HCT116 (cell line): ENCODE results near the gene C22orf39. TPM values are rescaled to one million over a fixed set of nuclear protein-coding genes. Genes with fewer than 3 reads are reported as not detected.

Experiments
- ATAC-seq: fragments of 200-7000 bp; cut with Tn5 transposase; 2 replicates; pipeline ENCODE4 v1.9.1; 2020; ENCODE audit warnings: mild to moderate bottlenecking, moderate library complexity
- BruUV-seq: library from RNA; stranded (reverse); fragments of 400-500 nt; replicated peaks from 2 replicates; lab custom pipeline; 2021; lab: Mats Ljungman, UMichigan
- CTCF ChIA-PET: fragments of 300-600 bp; sonication (Branson Sonifier 250); formaldehyde crosslinking; loops from one replicate; lab custom pipeline; 2021; ENCODE audit warnings: antibody characterized with exemption; lab: Charles Lee
- POLR2A ChIA-PET: fragments of 300-600, 350-600 bp; sonication (Branson Sonifier 250); formaldehyde crosslinking; loops from one replicate; lab custom pipeline; 2021; ENCODE audit warnings: antibody characterized with exemption; lab: Charles Lee
- RAD21 ChIA-PET, 2 experiments: fragments of 300-600 bp; sonication (Branson Sonifier 250); formaldehyde crosslinking; loops; one replicate each; lab custom pipeline; 2023; ENCODE audit warnings: low total read pairs in 2 of 2; ENCODE audit not compliant: uncharacterized antibody in 2 of 2, unreplicated experiment in 2 of 2, low non-redundant PET in 1 of 2; lab: Charles Lee
- DNase-seq: peaks from one replicate; pipeline ENCODE4 v3.0.0-alpha.2; 2010; ENCODE audit warnings: low read depth, low spot score
- H2AFZ ChIP-seq: fragments of 200-600 bp; shearing (Covaris generic), sonication (generic); 2 replicates; pipeline ENCODE4 v1.6.1; 2017; ENCODE audit warnings: low read depth, mixed run types, mixed read lengths, antibody characterized with exemption, low read length; ENCODE audit not compliant: poor library complexity, severe bottlenecking
- H3K27ac ChIP-seq: 2 replicates; pipeline ENCODE4 v1.5.1; 2012; ENCODE audit warnings: low read depth, low read length
- H3K27me3 ChIP-seq: fragments of 200-600 bp; sonication (generic); 2 replicates; pipeline ENCODE4 v1.6.1; 2016; ENCODE audit warnings: mixed run types, low read length, mixed read lengths; ENCODE audit not compliant: insufficient read depth
- H3K36me3 ChIP-seq, 2 experiments: fragments of 200-500 bp in 1 of 2; fragments of 200-600 bp in 1 of 2; sonication (Bioruptor generic) in 1 of 2; sonication (generic) in 1 of 2; 2 replicates each; pipeline versions ENCODE4 v1.5.1 to v1.6.1; 2014 to 2016; ENCODE audit warnings: low read length in 2 of 2, inconsistent platforms in 1 of 2, mixed read lengths in 1 of 2, mixed run types in 1 of 2; ENCODE audit not compliant: insufficient read depth in 2 of 2, control insufficient read depth in 1 of 2
- H3K4me1 ChIP-seq, 2 experiments: fragments of 200-600 bp in 1 of 2; sonication (generic) in 1 of 2; 2 replicates each; pipeline versions ENCODE4 v1.5.1 to v1.6.1; 2012 to 2017; ENCODE audit warnings: low read length in 2 of 2, inconsistent platforms in 1 of 2, mild to moderate bottlenecking in 1 of 2, mixed read lengths in 1 of 2, mixed run types in 1 of 2, moderate library complexity in 1 of 2; ENCODE audit not compliant: insufficient read depth in 2 of 2, control insufficient read depth in 1 of 2
- H3K4me2 ChIP-seq: fragments of 200-600 bp; sonication (generic); 2 replicates; pipeline ENCODE4 v1.6.1; 2017; ENCODE audit warnings: mixed run types, low read length, mixed read lengths
- H3K4me3 ChIP-seq, 2 experiments: fragments of 200-600 bp in 1 of 2; sonication (generic) in 1 of 2; replicated peaks in 1 of 2; 2 replicates each; pipeline ENCODE4 v1.5.1; 2011 to 2016; ENCODE audit warnings: low read length in 2 of 2, control low read depth in 1 of 2, low read depth in 1 of 2, mild to moderate bottlenecking in 1 of 2, mixed read lengths in 1 of 2, mixed run types in 1 of 2
- H3K79me2 ChIP-seq: fragments of 200-600 bp; sonication (generic); 2 replicates; pipeline ENCODE4 v1.6.1; 2017; ENCODE audit warnings: mild to moderate bottlenecking, mixed run types, low read length, moderate library complexity, mixed read lengths; ENCODE audit not compliant: insufficient read depth
- H3K9ac ChIP-seq: fragments of 200-600 bp; sonication (generic); 2 replicates; pipeline ENCODE4 v1.6.1; 2016; ENCODE audit warnings: low read length, mixed read lengths
- H3K9me2 ChIP-seq: fragments of 200-600 bp; sonication (generic), shearing (Covaris generic); 2 replicates; pipeline ENCODE4 v1.6.1; 2017; ENCODE audit warnings: mixed run types, mild to moderate bottlenecking, moderate library complexity; ENCODE audit not compliant: insufficient read depth
- H3K9me3 ChIP-seq, 2 experiments: fragments of 200-500 bp in 1 of 2; fragments of 200-600 bp in 1 of 2; sonication (Bioruptor generic) in 1 of 2; sonication (generic) in 1 of 2; 2 replicates each; pipeline ENCODE4 v1.6.1; 2014 to 2017; ENCODE audit warnings: low read length in 2 of 2, mixed read lengths in 2 of 2, inconsistent platforms in 1 of 2, low read depth in 1 of 2, mild to moderate bottlenecking in 1 of 2, mixed run types in 1 of 2, moderate library complexity in 1 of 2; ENCODE audit not compliant: control insufficient read depth in 1 of 2, insufficient read depth in 1 of 2
- H4K20me1 ChIP-seq: fragments of 200-600 bp; sonication (generic), shearing (Covaris generic); 2 replicates; pipeline ENCODE4 v1.6.1; 2017; ENCODE audit warnings: mixed run types, mild to moderate bottlenecking, moderate library complexity; ENCODE audit not compliant: insufficient read depth
- CBX3 ChIP-seq: IDR thresholded peaks from 2 replicates; pipeline ENCODE4 v1.6.1; 2012; ENCODE audit warnings: low read depth
- CEBPB ChIP-seq: IDR thresholded peaks from 2 replicates; pipeline ENCODE4 v1.6.1; 2012; ENCODE audit warnings: low read depth
- CTCF ChIP-seq, 3 experiments: fragments of 200-600 bp in 1 of 3; sonication (generic) in 1 of 3; IDR thresholded peaks in 2 of 3; conservative IDR thresholded peaks in 1 of 3; 2 replicates each; pipeline ENCODE4 v1.5.1; 2012 to 2017; ENCODE audit warnings: low read depth in 2 of 3, low read length in 2 of 3, antibody characterized with exemption in 1 of 3, borderline replicate concordance in 1 of 3, control low read depth in 1 of 3, mild to moderate bottlenecking in 1 of 3, mixed read lengths in 1 of 3, mixed run types in 1 of 3, moderate library complexity in 1 of 3; ENCODE audit not compliant: insufficient read depth in 1 of 3
- ELF1 ChIP-seq: IDR thresholded peaks from 2 replicates; pipeline ENCODE4 v1.6.1; 2012; ENCODE audit warnings: low read depth, borderline replicate concordance
- EZH2 ChIP-seq: fragments of 200-600 bp; sonication (generic); IDR thresholded peaks from 2 replicates; pipeline ENCODE4 v1.6.1; 2017; ENCODE audit warnings: antibody characterized with exemption, mixed run types
- EZH2phosphoT487 ChIP-seq: fragments of 200-600 bp; IDR thresholded peaks from 2 replicates; pipeline ENCODE4 v1.6.1; 2018; ENCODE audit warnings: antibody characterized with exemption, borderline replicate concordance
- FOSL1 ChIP-seq: IDR thresholded peaks from 2 replicates; pipeline ENCODE4 v1.6.1; 2012; ENCODE audit warnings: low read depth
- JUND ChIP-seq: IDR thresholded peaks from 2 replicates; pipeline ENCODE4 v1.6.1; 2012
- MAX ChIP-seq: IDR thresholded peaks from 2 replicates; pipeline ENCODE4 v1.6.1; 2012
- POLR2A ChIP-seq: IDR thresholded peaks from 2 replicates; pipeline ENCODE4 v1.7.0; 2011; ENCODE audit warnings: borderline replicate concordance; ENCODE audit not compliant: insufficient read depth, insufficient read length; ENCODE audit errors: extremely low read depth
- POLR2AphosphoS5 ChIP-seq: IDR thresholded peaks from 2 replicates; pipeline ENCODE4 v1.6.1; 2011; ENCODE audit warnings: mild to moderate bottlenecking, low read depth, low read length, moderate library complexity
- RAD21 ChIP-seq: IDR thresholded peaks from 2 replicates; pipeline ENCODE4 v1.6.1; 2012; ENCODE audit warnings: low read depth, mild to moderate bottlenecking
- REST ChIP-seq: IDR thresholded peaks from 2 replicates; pipeline ENCODE4 v1.6.1; 2012; ENCODE audit warnings: low read depth
- SP1 ChIP-seq: IDR thresholded peaks from 2 replicates; pipeline ENCODE4 v1.6.1; 2012; ENCODE audit warnings: low read depth
- SRF ChIP-seq: IDR thresholded peaks from 2 replicates; pipeline ENCODE4 v1.6.1; 2012; ENCODE audit warnings: low read depth
- TCF7L2 ChIP-seq: IDR thresholded peaks from 2 replicates; pipeline ENCODE4 v1.7.0; 2011; ENCODE audit warnings: borderline replicate concordance, inconsistent platforms; ENCODE audit not compliant: insufficient read depth, insufficient read length; ENCODE audit errors: extremely low read depth
- YY1 ChIP-seq: IDR thresholded peaks from 2 replicates; pipeline ENCODE4 v1.6.1; 2011; ENCODE audit warnings: low read length, low read depth, moderate library complexity, mild to moderate bottlenecking; ENCODE audit not compliant: insufficient replicate concordance; ENCODE audit errors: extremely low read depth
- ZFX ChIP-seq: fragments of 450-650 bp; IDR thresholded peaks from 2 replicates; pipeline ENCODE4 v1.6.1; 2017
- ZNF274 ChIP-seq: fragments of 200-500 bp; sonication (Bioruptor generic); IDR thresholded peaks from 2 replicates; pipeline ENCODE4 v1.6.1; 2014; ENCODE audit warnings: mild to moderate bottlenecking, low read depth, low read length, inconsistent platforms
- intact Hi-C: fragments of 100-400 bp; cut with micrococcal nuclease; formaldehyde crosslinking; loops from 2 replicates; pipeline ENCODE4 v1.10.0; 2022
- total RNA-seq: library from RNA; stranded (reverse); gene quantifications from one replicate; pipeline ENCODE4 v1.2.1, GENCODE V29; 2021; ENCODE audit not compliant: unreplicated experiment
- TF ChIP-seq, protein P1 (sequence below): IDR thresholded peaks from 2 replicates; pipeline ENCODE4 v1.6.1; 2012

Gene C22orf39
- total RNA-seq, 1 experiment from 2014 or later, result 17.7 TPM

- intact Hi-C loops, result no loop called here
- CTCF ChIA-PET, result no interaction called here
Measured at GRCh38 chr22:19402642-19403191, 44.8 kb downstream of the C22orf39 start.

More at GRCh38 chr22:19402642-19403191, 44.8 kb downstream of the C22orf39 start:
- no TSS peak for BruUV-seq
- peaks cover 0 to 10% of the 10 kb centered on the region in 2 experiments; a peak in 2 of 4 replicates for H3K4me1 ChIP-seq
- no peaks in the 10 kb centered on the region for H3K27me3 ChIP-seq
- H3K9me3 ChIP-seq, result no peaks in the 10 kb centered on the region
- H3K27ac ChIP-seq, result no peak overlapping the region
- no peak for DNase-seq
- no peak for ATAC-seq
- ChIA-PET POLR2A (no interaction called here), RAD21 (interaction anchor here in 1 of 2 experiments (0.7 kb wide), 1 partner anchor 9 kb away, joined by 3 read pairs; no protein-coding TSS in a partner anchor)
- no peaks in the 10 kb centered on the region for H4K20me1 ChIP-seq
- H3K9me2 ChIP-seq, result no peaks in the 10 kb centered on the region
- H2AFZ ChIP-seq, result no peak overlapping the region
- H3K4me3 ChIP-seq, result no peak overlapping the region
- H3K79me2 ChIP-seq, result no peaks in the 10 kb centered on the region
- H3K36me3 ChIP-seq, result peaks cover 31 to 34% of the 10 kb centered on the region in 2 experiments; a peak in 3 of 4 replicates
- no peak overlapping the region for H3K4me2 ChIP-seq
- no peak overlapping the region for H3K9ac ChIP-seq
- TF ChIP-seq CTCF (IDR thresholded peaks at IDR 0.05 in 2 of 3, conservative IDR thresholded peaks at IDR 0.05 in 1 of 3; ENCODE audit: borderline replicate concordance in 1 of 3, insufficient read depth in 1 of 3, low read depth in 2 of 3, low read length in 2 of 3) (no peak), CBX3 (no peak), YY1 (no peak), CEBPB (no peak), EZH2phosphoT487 (no peak), RAD21 (no peak), FOSL1 (no peak), TCF7L2 (no peak), REST (no peak), ELF1 (no peak), EZH2 (no peak), ZFX (no peak), SRF (no peak), SP1 (no peak), MAX (no peak), ZNF274 (no peak), JUND (no peak), POLR2AphosphoS5 (no peak), POLR2A (no peak)
- TF ChIP-seq, protein P1, sequence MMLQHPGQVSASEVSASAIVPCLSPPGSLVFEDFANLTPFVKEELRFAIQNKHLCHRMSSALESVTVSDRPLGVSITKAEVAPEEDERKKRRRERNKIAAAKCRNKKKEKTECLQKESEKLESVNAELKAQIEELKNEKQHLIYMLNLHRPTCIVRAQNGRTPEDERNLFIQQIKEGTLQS, result no peak
